ENCODE data around the gene NINJ1.

GRCh38 chr9:93111001-93111370 is 23.1 kb downstream of the NINJ1 start:
- TF ChIP-seq CTCF (IDR thresholded peaks at IDR 0.05) (no peak), POLR2A (IDR thresholded peaks at IDR 0.05) (no peak)
